HFFc6 (cell line): ENCODE measurements around the gene MAPRE2. TPM values are rescaled to one million over a fixed set of nuclear protein-coding genes. Genes with fewer than 3 reads are reported as not detected.

ENCODE experiments used
- DNase-seq: peaks from one replicate; pipeline ENCODE4 v3.0.0-alpha.2; 2018
- H3K27ac Mint-ChIP-seq: 2 replicates; pipeline ENCODE4 v1.8.0; 2020; ENCODE audit warnings: mild to moderate bottlenecking, mixed read lengths
- H3K27me3 Mint-ChIP-seq: 2 replicates; pipeline ENCODE4 v1.8.0; 2021; ENCODE audit warnings: mild to moderate bottlenecking, moderate library complexity, mixed read lengths; ENCODE audit not compliant: insufficient read depth
- H3K36me3 Mint-ChIP-seq: 2 replicates; pipeline ENCODE4 v1.8.0; 2021; ENCODE audit warnings: low read depth, mixed read lengths
- H3K4me1 Mint-ChIP-seq: 2 replicates; pipeline ENCODE4 v1.8.0; 2020; ENCODE audit warnings: low read depth, mixed read lengths
- H3K4me3 Mint-ChIP-seq: 2 replicates; pipeline ENCODE4 v1.8.0; 2020; ENCODE audit warnings: mild to moderate bottlenecking, moderate library complexity, mixed read lengths
- H3K9me3 Mint-ChIP-seq: 2 replicates; pipeline ENCODE4 v1.8.0; 2020; ENCODE audit warnings: mild to moderate bottlenecking, mixed read lengths
- total RNA-seq, 6 experiments: library from RNA; stranded (reverse); fragmentation: NEBNext Ultra II Directional; extraction: Animal tissue kit (Norgen Biotek cat#: 25700); gene quantifications; 2 replicates in 1 of 6; 3 replicates in 5 of 6; pipeline ENCODE4 v1.2.3, GENCODE V29; 2021
- TF ChIP-seq, protein P1 (sequence below): fragments of 200-600 bp; sonication (generic); IDR thresholded peaks from 2 replicates; pipeline ENCODE4 v1.5.0; 2021; ENCODE audit warnings: antibody characterized with exemption, mild to moderate bottlenecking

Gene MAPRE2
- total RNA-seq, 6 experiments from 2014 or later = 22.4 to 39.1 (median 24.4) TPM

GRCh38 chr18:35054401-35054800 is 13.2 kb downstream of the MAPRE2 start:
- no peaks in the 10 kb centered on the region for H3K36me3 Mint-ChIP-seq
- no peak overlapping the region for H3K4me3 Mint-ChIP-seq
- H3K4me1 Mint-ChIP-seq = peaks cover 31% of the 10 kb centered on the region
- H3K27ac Mint-ChIP-seq = no peak overlapping the region
- DNase-seq = no peak
- TF ChIP-seq, protein P1, sequence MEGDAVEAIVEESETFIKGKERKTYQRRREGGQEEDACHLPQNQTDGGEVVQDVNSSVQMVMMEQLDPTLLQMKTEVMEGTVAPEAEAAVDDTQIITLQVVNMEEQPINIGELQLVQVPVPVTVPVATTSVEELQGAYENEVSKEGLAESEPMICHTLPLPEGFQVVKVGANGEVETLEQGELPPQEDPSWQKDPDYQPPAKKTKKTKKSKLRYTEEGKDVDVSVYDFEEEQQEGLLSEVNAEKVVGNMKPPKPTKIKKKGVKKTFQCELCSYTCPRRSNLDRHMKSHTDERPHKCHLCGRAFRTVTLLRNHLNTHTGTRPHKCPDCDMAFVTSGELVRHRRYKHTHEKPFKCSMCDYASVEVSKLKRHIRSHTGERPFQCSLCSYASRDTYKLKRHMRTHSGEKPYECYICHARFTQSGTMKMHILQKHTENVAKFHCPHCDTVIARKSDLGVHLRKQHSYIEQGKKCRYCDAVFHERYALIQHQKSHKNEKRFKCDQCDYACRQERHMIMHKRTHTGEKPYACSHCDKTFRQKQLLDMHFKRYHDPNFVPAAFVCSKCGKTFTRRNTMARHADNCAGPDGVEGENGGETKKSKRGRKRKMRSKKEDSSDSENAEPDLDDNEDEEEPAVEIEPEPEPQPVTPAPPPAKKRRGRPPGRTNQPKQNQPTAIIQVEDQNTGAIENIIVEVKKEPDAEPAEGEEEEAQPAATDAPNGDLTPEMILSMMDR = no peak
- H3K27me3 Mint-ChIP-seq = no peaks in the 10 kb centered on the region
- H3K9me3 Mint-ChIP-seq = no peaks in the 10 kb centered on the region

DNA sequence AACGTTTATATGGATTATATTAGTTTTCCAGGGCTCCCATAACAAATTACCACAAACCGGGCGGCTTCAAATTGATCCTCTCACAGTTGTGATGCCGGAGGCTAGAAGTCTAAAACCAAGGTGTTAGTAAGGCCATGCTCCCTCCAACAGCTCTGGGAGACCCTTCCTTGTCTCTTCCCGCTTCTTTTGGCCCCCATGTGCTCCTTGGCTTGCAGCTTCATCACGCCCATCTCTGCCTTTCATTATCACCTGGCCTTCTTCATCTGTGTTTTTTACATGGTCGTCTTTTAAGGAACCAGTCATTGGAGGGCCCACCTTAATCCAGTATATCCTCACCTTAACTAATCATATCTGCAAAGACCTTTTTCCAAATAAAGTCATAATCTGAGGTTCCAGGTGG is 13.9 kb downstream of the MAPRE2 start:
- Mint-ChIP-seq H3K36me3 (no peaks in the 10 kb centered on the region), H3K27me3 (no peaks in the 10 kb centered on the region), H3K4me3 (no peak overlapping the region), H3K9me3 (no peaks in the 10 kb centered on the region), H3K4me1 (peaks cover 31% of the 10 kb centered on the region), H3K27ac (no peak overlapping the region)
- DNase-seq = no peak
- TF ChIP-seq, protein P1 = no peak

DNA sequence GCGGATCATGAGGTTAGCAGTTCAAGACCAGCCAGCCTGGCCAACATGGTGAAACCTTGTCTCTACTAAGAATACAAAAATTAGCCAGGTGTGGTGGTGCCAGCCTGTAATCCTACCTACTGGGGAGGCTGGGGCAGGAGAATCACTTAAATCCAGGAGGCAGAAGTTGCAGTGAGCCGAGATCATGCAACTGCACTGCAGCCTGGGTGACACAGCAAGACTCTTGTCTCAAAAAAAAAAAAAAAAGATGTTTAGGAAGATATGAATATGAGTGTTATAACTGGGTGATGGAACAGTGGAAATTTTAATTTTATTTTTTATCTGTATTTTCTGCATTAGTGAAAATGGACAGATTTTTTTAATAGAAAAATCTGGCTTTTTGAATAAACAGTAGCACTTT is 14.5 kb downstream of the MAPRE2 start:
- H3K36me3 Mint-ChIP-seq = no peaks in the 10 kb centered on the region
- no peak for DNase-seq

GRCh38 chr18:35059280-35059927 is 18.2 kb downstream of the MAPRE2 start:
- no peak overlapping the region for H3K4me3 Mint-ChIP-seq
- H3K27ac Mint-ChIP-seq = no peak overlapping the region
- H3K36me3 Mint-ChIP-seq = no peaks in the 10 kb centered on the region
- TF ChIP-seq, protein P1 = no peak
- H3K9me3 Mint-ChIP-seq = no peaks in the 10 kb centered on the region
- peaks cover 7% of the 10 kb centered on the region; the same call in 1 of the 2 replicates for H3K4me1 Mint-ChIP-seq
- DNase-seq = no peak
- H3K27me3 Mint-ChIP-seq = peaks cover 2% of the 10 kb centered on the region; the same call in 1 of the 2 replicates

More for the DNA sequence above, 14.5 kb downstream of the MAPRE2 start:
- no peak overlapping the region for H3K27ac Mint-ChIP-seq
- H3K4me1 Mint-ChIP-seq = peaks cover 25% of the 10 kb centered on the region
- no peaks in the 10 kb centered on the region for H3K9me3 Mint-ChIP-seq
- no peak overlapping the region for H3K4me3 Mint-ChIP-seq
- TF ChIP-seq, protein P1 = no peak
- H3K27me3 Mint-ChIP-seq = no peaks in the 10 kb centered on the region

- Mint-ChIP-seq H3K27ac (no peak overlapping the region), H3K36me3 (no peaks in the 10 kb centered on the region), H3K27me3 (peaks cover 2% of the 10 kb centered on the region; the same call in 1 of the 2 replicates), H3K9me3 (no peaks in the 10 kb centered on the region), H3K4me1 (peaks cover 7% of the 10 kb centered on the region; the same call in 1 of the 2 replicates), H3K4me3 (no peak overlapping the region)
- TF ChIP-seq, protein P1 = no peak
- DNase-seq = no peak
These were observed 19.1 kb downstream of the MAPRE2 start for GRCh38 chr18:35060122-35060815.
